Glutamatergic neuron (in vitro differentiated cells): ENCODE data around the gene DEDD2. TPM values are rescaled to one million over a fixed set of nuclear protein-coding genes. Genes with fewer than 3 reads are reported as not detected.

Source experiments
- DNase-seq: peaks from one replicate; pipeline ENCODE4 v3.0.0; 2022
- H3K27ac Mint-ChIP-seq: one replicate; pipeline ENCODE4 v1.8.0; 2020; ENCODE audit warnings: mild to moderate bottlenecking, mixed read lengths, inconsistent platforms; ENCODE audit not compliant: unreplicated experiment
- H3K27me3 Mint-ChIP-seq: one replicate; pipeline ENCODE4 v1.8.0; 2020; ENCODE audit warnings: mild to moderate bottlenecking, moderate library complexity, mixed read lengths, inconsistent platforms; ENCODE audit not compliant: unreplicated experiment
- H3K36me3 Mint-ChIP-seq: one replicate; pipeline ENCODE4 v1.8.0; 2020; ENCODE audit warnings: mild to moderate bottlenecking, mixed read lengths, inconsistent platforms; ENCODE audit not compliant: unreplicated experiment
- H3K4me1 Mint-ChIP-seq: one replicate; pipeline ENCODE4 v1.8.0; 2020; ENCODE audit warnings: mild to moderate bottlenecking, low read depth, mixed read lengths, inconsistent platforms; ENCODE audit not compliant: unreplicated experiment
- H3K4me3 Mint-ChIP-seq: one replicate; pipeline ENCODE4 v1.8.0; 2020; ENCODE audit warnings: mild to moderate bottlenecking, mixed read lengths, inconsistent platforms; ENCODE audit not compliant: unreplicated experiment
- H3K9me3 Mint-ChIP-seq: one replicate; pipeline ENCODE4 v1.8.0; 2020; ENCODE audit warnings: mild to moderate bottlenecking, moderate library complexity, mixed read lengths, inconsistent platforms; ENCODE audit not compliant: unreplicated experiment
- total RNA-seq: library from RNA; stranded (reverse); fragmentation: NEBNext Ultra II Directional; extraction: Animal tissue kit (Norgen Biotek cat#: 25700); gene quantifications from one replicate; pipeline ENCODE4 v1.2.1, GENCODE V29; 2021; ENCODE audit not compliant: unreplicated experiment
- TF ChIP-seq, protein P1 (sequence below): fragments of 200-600 bp; sonication (generic); IDR thresholded peaks from one replicate; pipeline ENCODE4 v1.5.0; 2021; ENCODE audit not compliant: partially characterized antibody, unreplicated experiment

DEDD2 gene
- total RNA-seq, 1 donor from 2014 or later: 30.7 TPM

GRCh38 chr19:42161616-42162263, 55.7 kb downstream of the DEDD2 start:
- peaks cover 33% of the 10 kb centered on the region for H3K4me1 Mint-ChIP-seq
- no peak overlapping the region for H3K27ac Mint-ChIP-seq
- H3K4me3 Mint-ChIP-seq: peak overlapping the region; percentile 26
- H3K9me3 Mint-ChIP-seq: peaks cover 10% of the 10 kb centered on the region
- TF ChIP-seq, protein P1, sequence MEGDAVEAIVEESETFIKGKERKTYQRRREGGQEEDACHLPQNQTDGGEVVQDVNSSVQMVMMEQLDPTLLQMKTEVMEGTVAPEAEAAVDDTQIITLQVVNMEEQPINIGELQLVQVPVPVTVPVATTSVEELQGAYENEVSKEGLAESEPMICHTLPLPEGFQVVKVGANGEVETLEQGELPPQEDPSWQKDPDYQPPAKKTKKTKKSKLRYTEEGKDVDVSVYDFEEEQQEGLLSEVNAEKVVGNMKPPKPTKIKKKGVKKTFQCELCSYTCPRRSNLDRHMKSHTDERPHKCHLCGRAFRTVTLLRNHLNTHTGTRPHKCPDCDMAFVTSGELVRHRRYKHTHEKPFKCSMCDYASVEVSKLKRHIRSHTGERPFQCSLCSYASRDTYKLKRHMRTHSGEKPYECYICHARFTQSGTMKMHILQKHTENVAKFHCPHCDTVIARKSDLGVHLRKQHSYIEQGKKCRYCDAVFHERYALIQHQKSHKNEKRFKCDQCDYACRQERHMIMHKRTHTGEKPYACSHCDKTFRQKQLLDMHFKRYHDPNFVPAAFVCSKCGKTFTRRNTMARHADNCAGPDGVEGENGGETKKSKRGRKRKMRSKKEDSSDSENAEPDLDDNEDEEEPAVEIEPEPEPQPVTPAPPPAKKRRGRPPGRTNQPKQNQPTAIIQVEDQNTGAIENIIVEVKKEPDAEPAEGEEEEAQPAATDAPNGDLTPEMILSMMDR: no peak
- DNase-seq: no peak
- no peaks in the 10 kb centered on the region for H3K36me3 Mint-ChIP-seq
- peaks cover 6% of the 10 kb centered on the region for H3K27me3 Mint-ChIP-seq

GRCh38 chr19:42159942-42160341, 57.5 kb downstream of the DEDD2 start:
- DNase-seq: no peak
- H3K36me3 Mint-ChIP-seq: no peaks in the 10 kb centered on the region
- peaks cover 43% of the 10 kb centered on the region for H3K4me1 Mint-ChIP-seq
- H3K9me3 Mint-ChIP-seq: peaks cover 21% of the 10 kb centered on the region
- peak overlapping the region; percentile 7 for H3K27ac Mint-ChIP-seq
- peaks cover 10% of the 10 kb centered on the region for H3K27me3 Mint-ChIP-seq
- no peak overlapping the region for H3K4me3 Mint-ChIP-seq
- TF ChIP-seq, protein P1: no peak

GRCh38 chr19:42158926-42159325, 58.6 kb downstream of the DEDD2 start:
- peaks cover 22% of the 10 kb centered on the region for H3K9me3 Mint-ChIP-seq
- DNase-seq: no peak
- H3K4me1 Mint-ChIP-seq: peaks cover 51% of the 10 kb centered on the region
- H3K36me3 Mint-ChIP-seq: no peaks in the 10 kb centered on the region
- no peak overlapping the region for H3K4me3 Mint-ChIP-seq
- H3K27me3 Mint-ChIP-seq: peaks cover 14% of the 10 kb centered on the region
- H3K27ac Mint-ChIP-seq: no peak overlapping the region
- TF ChIP-seq, protein P1: no peak

- TF ChIP-seq, protein P1: no peak
- peak overlapping the region; percentile 44 for H3K27ac Mint-ChIP-seq
- no peak for DNase-seq
- H3K36me3 Mint-ChIP-seq: no peaks in the 10 kb centered on the region
- H3K4me1 Mint-ChIP-seq: peaks cover 55% of the 10 kb centered on the region
- peak overlapping the region; percentile 86 for H3K4me3 Mint-ChIP-seq
- peaks cover 30% of the 10 kb centered on the region for H3K9me3 Mint-ChIP-seq
- H3K27me3 Mint-ChIP-seq: peaks cover 32% of the 10 kb centered on the region
Measured at GRCh38 chr19:42156571-42156970, 60.9 kb downstream of the DEDD2 start.

DNA sequence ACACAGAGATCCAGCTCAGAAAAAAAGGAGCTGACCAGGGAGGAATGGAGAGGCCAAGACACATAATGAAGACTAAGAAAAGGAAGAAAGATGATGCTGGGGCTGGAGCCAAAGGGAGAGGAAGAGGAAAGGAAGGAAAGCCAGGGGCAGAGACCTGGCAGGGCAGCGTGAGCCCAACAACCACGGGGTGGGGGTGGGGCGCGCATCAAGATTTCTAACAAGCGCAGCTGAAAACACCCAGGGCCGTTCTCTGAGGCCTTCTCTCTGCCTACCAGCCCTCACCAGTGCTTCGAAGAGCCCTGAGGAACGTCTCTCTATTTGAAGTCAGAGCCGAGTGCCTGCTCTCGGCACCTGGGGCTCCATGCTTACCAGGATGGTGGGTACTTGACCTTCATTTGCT, 61.7 kb downstream of the DEDD2 start:
- H3K9me3 Mint-ChIP-seq: peaks cover 31% of the 10 kb centered on the region
- H3K4me1 Mint-ChIP-seq: peaks cover 50% of the 10 kb centered on the region
- no peaks in the 10 kb centered on the region for H3K36me3 Mint-ChIP-seq
- peak overlapping the region; percentile 86 for H3K4me3 Mint-ChIP-seq
- no peak for DNase-seq
- H3K27ac Mint-ChIP-seq: peak overlapping the region; percentile 70
- TF ChIP-seq, protein P1: no peak
- peaks cover 32% of the 10 kb centered on the region for H3K27me3 Mint-ChIP-seq
